ENCODE results near the gene PFN2.
"Not testable (repeated sequence)": the region's sequence is repeated elsewhere in the genome, so short reads cannot be mapped to it uniquely, and the experiment has no call there.

Gene PFN2

DNA sequence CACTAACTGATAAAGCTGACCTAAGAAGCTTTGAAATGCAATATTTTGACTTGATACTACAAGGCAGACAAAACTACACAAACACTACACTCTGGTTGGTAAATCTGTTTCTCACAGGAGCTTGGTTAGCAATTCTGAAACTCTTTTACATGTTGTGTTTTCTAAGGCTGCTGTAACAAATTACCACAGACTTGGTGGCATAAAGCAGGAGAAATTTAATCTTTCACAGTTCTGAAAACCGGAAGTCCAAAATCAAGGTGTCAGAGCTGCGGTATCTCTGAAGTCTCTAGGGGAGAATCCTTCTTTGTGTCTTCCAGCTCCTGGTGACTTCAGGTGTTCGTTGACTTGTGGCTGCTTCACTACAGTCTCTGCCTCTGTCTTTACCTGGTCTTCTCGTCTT is 12.9 kb upstream of the PFN2 start:
- DNase-seq (ENCODE audit: low spot score): no peak
- ChIA-PET CTCF (no interaction called here), POLR2A (ENCODE audit: low non-redundant PET) (no interaction called here)
- no peak overlapping the region for H3K27ac ChIP-seq
- TF ChIP-seq, protein P1, sequence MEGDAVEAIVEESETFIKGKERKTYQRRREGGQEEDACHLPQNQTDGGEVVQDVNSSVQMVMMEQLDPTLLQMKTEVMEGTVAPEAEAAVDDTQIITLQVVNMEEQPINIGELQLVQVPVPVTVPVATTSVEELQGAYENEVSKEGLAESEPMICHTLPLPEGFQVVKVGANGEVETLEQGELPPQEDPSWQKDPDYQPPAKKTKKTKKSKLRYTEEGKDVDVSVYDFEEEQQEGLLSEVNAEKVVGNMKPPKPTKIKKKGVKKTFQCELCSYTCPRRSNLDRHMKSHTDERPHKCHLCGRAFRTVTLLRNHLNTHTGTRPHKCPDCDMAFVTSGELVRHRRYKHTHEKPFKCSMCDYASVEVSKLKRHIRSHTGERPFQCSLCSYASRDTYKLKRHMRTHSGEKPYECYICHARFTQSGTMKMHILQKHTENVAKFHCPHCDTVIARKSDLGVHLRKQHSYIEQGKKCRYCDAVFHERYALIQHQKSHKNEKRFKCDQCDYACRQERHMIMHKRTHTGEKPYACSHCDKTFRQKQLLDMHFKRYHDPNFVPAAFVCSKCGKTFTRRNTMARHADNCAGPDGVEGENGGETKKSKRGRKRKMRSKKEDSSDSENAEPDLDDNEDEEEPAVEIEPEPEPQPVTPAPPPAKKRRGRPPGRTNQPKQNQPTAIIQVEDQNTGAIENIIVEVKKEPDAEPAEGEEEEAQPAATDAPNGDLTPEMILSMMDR (conservative IDR thresholded peaks at IDR 0.05; ENCODE audit: low read depth): no peak

DNA sequence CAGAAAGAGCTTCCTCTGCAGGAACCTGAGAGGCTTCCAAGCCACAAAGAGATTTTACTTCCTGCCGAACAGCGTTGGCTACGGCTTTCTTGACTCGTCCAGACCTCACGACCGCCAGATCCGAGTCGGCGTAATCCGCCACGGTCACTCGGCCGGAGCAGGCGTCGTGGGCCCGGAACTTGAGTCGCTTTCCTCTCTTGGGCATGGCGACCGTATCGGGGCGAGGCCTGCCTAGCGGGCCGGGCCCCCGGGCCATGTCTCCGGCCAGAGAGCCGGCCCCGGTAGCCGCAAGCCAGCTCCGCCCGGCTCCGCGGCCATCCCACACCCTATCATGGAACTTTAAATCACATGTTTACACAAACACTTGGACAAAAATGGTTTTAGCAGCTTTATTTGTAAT is 12.4 kb upstream of the PFN2 start:
- POLR2A ChIA-PET (ENCODE audit: low non-redundant PET); DNase-seq (ENCODE audit: low spot score); CTCF ChIA-PET; H3K27ac ChIP-seq: not testable (repeated sequence)

DNA sequence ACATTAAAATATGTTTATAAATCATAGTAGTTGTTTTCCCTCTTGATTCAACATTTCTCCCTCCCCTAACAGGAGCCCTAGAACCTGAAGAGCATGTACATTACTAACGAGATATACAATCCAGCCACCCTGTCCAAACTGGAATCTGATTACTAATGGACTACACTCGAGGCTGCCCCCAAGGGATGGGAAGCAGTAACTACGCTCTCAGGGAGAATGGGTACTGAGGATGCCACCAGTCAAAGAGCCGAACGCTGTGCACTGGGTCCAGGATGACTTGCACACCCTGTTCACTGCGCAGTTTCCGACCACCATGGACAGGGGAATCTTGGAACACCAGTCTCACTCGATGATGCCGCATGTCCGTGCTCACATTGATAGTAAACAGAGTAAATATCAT is 11.3 kb upstream of the PFN2 start:
- POLR2A ChIA-PET (ENCODE audit: low non-redundant PET); CTCF ChIA-PET; DNase-seq (ENCODE audit: low spot score); H3K27ac ChIP-seq: not testable (repeated sequence)

DNA sequence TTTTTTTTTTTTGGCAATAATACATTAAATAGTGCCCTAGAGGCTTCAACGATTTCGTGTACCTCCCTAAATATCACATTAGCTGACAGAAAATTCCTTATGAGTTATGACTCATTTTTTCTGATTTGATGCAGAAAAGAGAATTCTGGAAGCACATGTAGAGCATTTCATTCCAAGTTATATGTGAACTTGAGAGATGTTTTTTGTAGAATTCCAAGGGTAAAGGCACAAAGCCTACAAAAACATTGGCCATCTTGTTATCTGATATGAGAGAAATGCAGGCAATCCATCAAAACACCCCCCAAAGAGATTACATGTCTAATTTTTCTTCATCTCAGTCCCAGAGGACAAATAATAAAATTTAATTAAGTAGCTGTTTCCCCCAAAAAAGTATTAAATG is 6.7 kb upstream of the PFN2 start:
- DNase-seq (ENCODE audit: low spot score): no peak
- TF ChIP-seq, protein P1 (conservative IDR thresholded peaks at IDR 0.05; ENCODE audit: low read depth): no peak
- no peak overlapping the region for H3K27ac ChIP-seq
- CTCF ChIA-PET: interaction anchor here (0.7 kb wide), 1 partner anchor 275 kb away, joined by 5 read pairs; no protein-coding TSS in a partner anchor
- POLR2A ChIA-PET (ENCODE audit: low non-redundant PET): no interaction called here

DNA sequence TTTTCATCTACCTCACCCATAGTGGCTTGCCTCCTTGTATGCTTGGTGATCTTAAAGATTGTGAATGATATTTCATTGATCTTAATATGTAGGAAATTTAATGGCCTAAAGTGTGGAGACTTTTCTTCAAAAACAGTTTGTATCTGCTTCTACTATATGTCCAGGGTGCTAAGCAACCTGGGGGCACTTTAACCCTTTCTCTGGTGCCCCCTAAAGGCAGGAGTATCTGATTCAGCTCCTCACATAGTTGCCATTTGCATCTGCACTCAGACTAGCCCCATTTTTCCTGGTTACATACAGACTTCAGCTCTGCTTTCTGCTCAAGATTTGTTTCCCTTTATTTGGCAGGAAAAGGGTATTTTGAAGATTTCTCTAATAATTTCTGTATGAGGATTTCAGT is 5.2 kb upstream of the PFN2 start:
- H3K27ac ChIP-seq: no peak overlapping the region
- TF ChIP-seq, protein P1 (conservative IDR thresholded peaks at IDR 0.05; ENCODE audit: low read depth): no peak
- no peak for DNase-seq (ENCODE audit: low spot score)
- ChIA-PET CTCF (no interaction called here), POLR2A (ENCODE audit: low non-redundant PET) (no interaction called here)

DNA sequence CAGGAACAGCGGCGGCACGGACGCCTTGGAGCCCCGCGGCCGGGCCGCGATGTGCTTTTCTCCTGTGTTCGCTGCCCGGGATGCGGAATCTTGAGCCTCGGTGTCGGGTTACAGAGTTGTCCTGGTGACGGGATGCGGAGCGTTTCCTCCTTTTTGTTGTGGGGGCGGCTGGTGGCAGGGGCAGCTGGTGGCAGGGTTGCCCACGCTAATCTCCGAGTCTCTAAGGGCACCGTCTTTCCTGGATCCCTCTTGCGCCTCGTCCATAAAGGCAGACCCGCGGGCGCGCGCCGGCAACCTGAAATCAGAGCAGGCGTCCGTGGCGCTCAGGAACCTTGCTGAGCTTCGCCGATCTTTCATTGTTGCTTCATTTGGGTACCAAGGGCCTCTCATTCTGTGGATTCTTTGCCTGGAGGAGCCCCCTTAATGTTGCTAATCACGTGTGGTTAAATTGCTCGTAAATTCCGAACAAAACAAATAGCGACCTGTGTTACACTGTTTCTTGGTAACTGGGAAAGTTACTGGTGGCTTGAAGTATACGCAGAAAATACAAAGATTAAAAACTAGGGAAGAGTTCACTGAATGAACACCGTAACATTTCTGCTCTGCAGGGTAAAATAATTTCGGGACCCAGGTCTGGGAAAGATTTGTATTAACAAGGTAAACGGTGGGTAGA is 844 bp upstream of the PFN2 start:
- peak overlapping the region; percentile 95 for H3K27ac ChIP-seq
- peak; percentile 51 for DNase-seq (ENCODE audit: low spot score)
- POLR2A ChIA-PET (ENCODE audit: low non-redundant PET): no interaction called here
- TF ChIP-seq, protein P1 (conservative IDR thresholded peaks at IDR 0.05; ENCODE audit: low read depth): no peak
- CTCF ChIA-PET: interaction anchor here (0.6 to 1.3 kb wide), 2 partner anchors 213 to 704 kb away, joined by 3 to 7 read pairs; no protein-coding TSS in a partner anchor

DNA sequence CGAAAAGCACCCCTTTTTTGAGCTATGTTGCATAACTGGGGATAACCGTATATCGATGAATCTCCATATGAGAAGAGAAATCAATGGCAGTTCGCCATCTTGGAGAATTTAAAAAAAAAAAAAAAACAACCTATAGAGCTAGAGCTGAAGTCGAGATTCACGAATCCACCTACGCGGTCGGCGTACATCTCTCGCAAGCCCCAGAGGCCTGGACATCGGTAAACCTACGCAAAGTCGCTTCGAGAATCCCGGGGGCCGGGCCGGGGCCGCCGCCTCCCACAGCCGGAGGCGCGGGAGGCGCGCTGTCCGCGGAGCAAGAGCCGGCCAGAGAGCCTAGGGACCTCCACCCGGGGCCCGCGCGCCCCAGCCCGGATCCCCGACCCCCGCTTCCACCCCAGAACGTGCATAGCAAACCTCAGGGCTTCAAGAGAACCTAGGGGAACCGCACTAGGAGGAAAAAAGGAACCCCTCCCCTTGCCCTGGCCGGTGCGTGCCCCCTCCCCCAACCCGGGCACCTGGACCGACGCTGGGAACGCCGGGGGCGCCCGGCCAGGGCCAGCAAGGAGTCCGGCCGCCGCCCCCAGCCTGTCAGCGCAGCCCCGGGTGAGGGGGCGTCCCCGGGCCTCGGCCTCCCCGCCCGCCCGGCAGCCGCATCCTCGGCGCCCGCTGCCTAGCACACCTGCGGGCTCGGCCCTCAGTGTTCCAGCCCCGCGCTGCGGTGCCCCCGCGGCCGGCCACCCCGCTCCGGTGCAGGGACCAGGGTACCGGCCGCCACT is 567 bp downstream of the PFN2 start:
- POLR2A ChIA-PET (ENCODE audit: low non-redundant PET): interaction anchor here (0.6 to 0.7 kb wide), 2 partner anchors 189 to 214 kb away, joined by 4 to 6 read pairs; no protein-coding TSS in a partner anchor
- TF ChIP-seq, protein P1 (conservative IDR thresholded peaks at IDR 0.05; ENCODE audit: low read depth): no peak
- DNase-seq (ENCODE audit: low spot score): peak; percentile 76
- peak overlapping the region; percentile 95 for H3K27ac ChIP-seq
- CTCF ChIA-PET: interaction anchor here (0.6 to 0.9 kb wide), 3 partner anchors 141 to 231 kb away, joined by 3 to 5 read pairs (median 4); no protein-coding TSS in a partner anchor
